22Rv1 (cell line): Measurements from ENCODE around the gene CTBP1.

Experiments used
- CTCF ChIP-seq: fragments of 450-650 bp; IDR thresholded peaks from 2 replicates; pipeline ENCODE4 v1.5.1; 2017; ENCODE audit warnings: mild to moderate bottlenecking
- ZFX ChIP-seq: fragments of 450-650 bp; IDR thresholded peaks from 2 replicates; pipeline ENCODE4 v1.6.1; 2017; ENCODE audit warnings: antibody characterized with exemption, borderline replicate concordance

- no peak for TF ChIP-seq CTCF
- no peak for TF ChIP-seq ZFX
Observed at GRCh38 chr4:1297456-1298325, 48.8 kb upstream of the CTBP1 start.
